DOHH2 (cell line): Measurements from ENCODE around the gene GPR157.

Source experiments
- H3F3A ChIP-seq: fragments of 200-600 bp; sonication (generic), shearing (Covaris generic); 2 replicates; pipeline ENCODE4 v1.6.0; 2016; ENCODE audit warnings: antibody characterized with exemption, mild to moderate bottlenecking; ENCODE audit not compliant: control insufficient read depth, insufficient read depth
- H3K27ac ChIP-seq: fragments of 200-600 bp; sonication (generic); 2 replicates; pipeline ENCODE4 v1.5.1; 2014; ENCODE audit warnings: low read depth, mild to moderate bottlenecking, low read length, moderate library complexity
- H3K27me3 ChIP-seq: fragments of 200-600 bp; sonication (generic); 2 replicates; pipeline ENCODE4 v1.6.1; 2014; ENCODE audit warnings: mild to moderate bottlenecking, low read length, mixed read lengths; ENCODE audit not compliant: control insufficient read depth
- H3K36me3 ChIP-seq: fragments of 200-600 bp; sonication (generic); 2 replicates; pipeline ENCODE4 v1.6.1; 2014; ENCODE audit warnings: mild to moderate bottlenecking, low read length, moderate library complexity, mixed read lengths; ENCODE audit not compliant: control insufficient read depth
- H3K4me1 ChIP-seq: fragments of 200-600 bp; sonication (generic); 2 replicates; pipeline ENCODE4 v1.6.1; 2014; ENCODE audit warnings: mild to moderate bottlenecking, low read length, mixed read lengths; ENCODE audit not compliant: control insufficient read depth
- H3K4me2 ChIP-seq: fragments of 200-600 bp; sonication (generic); 2 replicates; pipeline ENCODE4 v1.6.0; 2014; ENCODE audit warnings: mild to moderate bottlenecking, low read length, moderate library complexity
- H3K4me3 ChIP-seq: fragments of 200-600 bp; sonication (generic); 2 replicates; pipeline ENCODE4 v1.5.1; 2014; ENCODE audit warnings: mild to moderate bottlenecking, low read length, mixed read lengths
- H3K79me2 ChIP-seq: fragments of 200-600 bp; sonication (generic); 2 replicates; pipeline ENCODE4 v1.6.1; 2014; ENCODE audit warnings: mild to moderate bottlenecking, low read length, mixed read lengths; ENCODE audit not compliant: control insufficient read depth
- H3K9me2 ChIP-seq: fragments of 200-600 bp; sonication (generic); replicated peaks from 2 replicates; pipeline ENCODE4 v1.6.1; 2014; ENCODE audit warnings: mild to moderate bottlenecking, low read length, mixed read lengths; ENCODE audit not compliant: control insufficient read depth
- H3K9me3 ChIP-seq: fragments of 200-600 bp; sonication (generic); 2 replicates; pipeline ENCODE4 v1.6.1; 2014; ENCODE audit warnings: antibody characterized with exemption, low read length, mixed read lengths; ENCODE audit not compliant: control insufficient read depth, insufficient read depth
- H4K20me1 ChIP-seq: fragments of 200-600 bp; sonication (generic); 2 replicates; pipeline ENCODE4 v1.6.0; 2014; ENCODE audit warnings: low read depth, mild to moderate bottlenecking, antibody characterized with exemption, low read length, moderate library complexity; ENCODE audit not compliant: control insufficient read depth, insufficient read depth
- EZH2phosphoT487 ChIP-seq: fragments of 200-600 bp; sonication (generic); IDR thresholded peaks from 2 replicates; pipeline ENCODE4 v1.6.1; 2017; ENCODE audit warnings: borderline replicate concordance, mild to moderate bottlenecking, antibody characterized with exemption, low read length, moderate library complexity, mixed read lengths
- TF ChIP-seq, protein P1 (sequence below): fragments of 200-600 bp; sonication (generic); IDR thresholded peaks from one replicate; pipeline ENCODE4 v1.5.1; 2014; ENCODE audit warnings: antibody characterized with exemption, mild to moderate bottlenecking, low read depth, low read length; ENCODE audit not compliant: poor library complexity, severe bottlenecking

Gene GPR157

GRCh38 chr1:9115351-9116205 is 13.3 kb downstream of the GPR157 start:
- H3K36me3 ChIP-seq = peaks cover 5% of the 10 kb centered on the region
- H3K27me3 ChIP-seq = no peaks in the 10 kb centered on the region
- no peak overlapping the region for H3K27ac ChIP-seq
- no peaks in the 10 kb centered on the region for H3K9me3 ChIP-seq
- TF ChIP-seq, protein P1, sequence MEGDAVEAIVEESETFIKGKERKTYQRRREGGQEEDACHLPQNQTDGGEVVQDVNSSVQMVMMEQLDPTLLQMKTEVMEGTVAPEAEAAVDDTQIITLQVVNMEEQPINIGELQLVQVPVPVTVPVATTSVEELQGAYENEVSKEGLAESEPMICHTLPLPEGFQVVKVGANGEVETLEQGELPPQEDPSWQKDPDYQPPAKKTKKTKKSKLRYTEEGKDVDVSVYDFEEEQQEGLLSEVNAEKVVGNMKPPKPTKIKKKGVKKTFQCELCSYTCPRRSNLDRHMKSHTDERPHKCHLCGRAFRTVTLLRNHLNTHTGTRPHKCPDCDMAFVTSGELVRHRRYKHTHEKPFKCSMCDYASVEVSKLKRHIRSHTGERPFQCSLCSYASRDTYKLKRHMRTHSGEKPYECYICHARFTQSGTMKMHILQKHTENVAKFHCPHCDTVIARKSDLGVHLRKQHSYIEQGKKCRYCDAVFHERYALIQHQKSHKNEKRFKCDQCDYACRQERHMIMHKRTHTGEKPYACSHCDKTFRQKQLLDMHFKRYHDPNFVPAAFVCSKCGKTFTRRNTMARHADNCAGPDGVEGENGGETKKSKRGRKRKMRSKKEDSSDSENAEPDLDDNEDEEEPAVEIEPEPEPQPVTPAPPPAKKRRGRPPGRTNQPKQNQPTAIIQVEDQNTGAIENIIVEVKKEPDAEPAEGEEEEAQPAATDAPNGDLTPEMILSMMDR = no peak
- TF ChIP-seq EZH2phosphoT487 = no peak
- H3K9me2 ChIP-seq = no peaks in the 10 kb centered on the region
- H3K4me1 ChIP-seq = peaks cover 29% of the 10 kb centered on the region
- 0 out of 2 replicates have a peak overlapping the region, but pooled peaks have one; percentile 2 for H3K4me2 ChIP-seq
- peaks cover 11% of the 10 kb centered on the region for H3F3A ChIP-seq
- no peak overlapping the region for H3K4me3 ChIP-seq
- H4K20me1 ChIP-seq = no peaks in the 10 kb centered on the region
- H3K79me2 ChIP-seq = no peaks in the 10 kb centered on the region

DNA sequence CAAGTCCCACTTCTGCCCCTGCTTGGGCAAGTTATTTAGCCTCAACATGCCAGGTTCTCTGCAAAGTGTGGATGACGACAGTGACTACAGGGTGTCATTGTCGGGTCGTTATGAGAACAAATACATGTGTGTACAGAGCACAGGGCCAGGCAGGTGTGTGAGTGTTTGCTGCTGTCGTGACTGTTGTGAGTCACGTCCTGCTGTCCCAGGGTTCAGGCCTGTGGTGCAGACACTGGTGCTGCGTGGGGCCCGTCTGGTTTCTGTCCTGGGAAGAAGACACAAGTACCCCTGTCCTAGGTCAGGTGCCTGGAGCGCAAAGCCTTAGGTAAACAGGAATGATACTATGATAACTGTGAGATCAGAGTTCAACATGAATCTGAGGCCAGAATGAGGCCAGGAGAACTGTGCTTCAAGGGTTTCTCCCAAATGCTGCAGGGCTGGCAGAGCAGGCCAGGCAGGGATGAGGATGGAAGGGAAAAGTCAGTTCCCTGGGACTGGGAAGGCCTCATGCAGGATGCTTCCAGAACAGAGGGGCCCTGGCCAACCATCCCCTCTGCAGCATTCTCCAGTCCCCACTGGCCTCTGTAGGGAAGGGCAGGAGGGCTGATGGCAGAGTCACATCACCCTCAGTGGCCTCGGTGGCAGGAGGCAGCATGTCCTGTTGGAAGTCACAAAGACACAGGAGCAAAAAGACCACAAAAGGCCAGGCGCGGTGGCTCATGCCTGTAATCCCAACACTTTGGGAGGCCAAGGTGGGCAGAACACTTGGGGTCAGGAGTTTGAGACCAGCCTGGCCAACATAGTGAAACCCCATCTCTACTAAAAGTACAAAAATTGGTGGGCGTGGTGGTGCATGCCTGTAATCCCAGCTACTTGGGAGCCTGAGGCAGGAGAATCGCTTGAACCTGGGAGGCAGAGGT is 15.7 kb downstream of the GPR157 start:
- H3K4me1 ChIP-seq = peaks cover 16% of the 10 kb centered on the region
- H4K20me1 ChIP-seq = no peaks in the 10 kb centered on the region
- no peak overlapping the region for H3K4me2 ChIP-seq
- no peaks in the 10 kb centered on the region for H3K9me2 ChIP-seq
- H3K36me3 ChIP-seq = peaks cover 5% of the 10 kb centered on the region
- H3K4me3 ChIP-seq = no peak overlapping the region
- H3K27ac ChIP-seq = no peak overlapping the region
- peaks cover 11% of the 10 kb centered on the region for H3F3A ChIP-seq
- H3K9me3 ChIP-seq = no peaks in the 10 kb centered on the region
- TF ChIP-seq, protein P1 = no peak
- TF ChIP-seq EZH2phosphoT487 = no peak
- H3K79me2 ChIP-seq = no peaks in the 10 kb centered on the region
- no peaks in the 10 kb centered on the region for H3K27me3 ChIP-seq

GRCh38 chr1:9111957-9112356 is 16.9 kb downstream of the GPR157 start:
- Histone ChIP-seq H3K27me3 (no peaks in the 10 kb centered on the region), H3F3A (peaks cover 11% of the 10 kb centered on the region), H3K27ac (no peak overlapping the region), H3K4me1 (peaks cover 16% of the 10 kb centered on the region), H3K9me2 (no peaks in the 10 kb centered on the region), H3K79me2 (no peaks in the 10 kb centered on the region), H3K9me3 (no peaks in the 10 kb centered on the region), H4K20me1 (no peaks in the 10 kb centered on the region), H3K36me3 (peaks cover 5% of the 10 kb centered on the region), H3K4me2 (no peak overlapping the region), H3K4me3 (no peak overlapping the region)
- no peak for TF ChIP-seq EZH2phosphoT487
- TF ChIP-seq, protein P1 = no peak
